Adipocyte (in vitro differentiated cells): Measurements from ENCODE around the gene SCUBE3.

ENCODE experiments used
- DNase-seq: peaks from one replicate; pipeline ENCODE4 v3.0.0-alpha.2; 2015; ENCODE audit warnings: low read depth
- H3K27me3 ChIP-seq: replicated peaks from 2 replicates; pipeline ENCODE4 v1.7.0; 2013; ENCODE audit warnings: mild to moderate bottlenecking, low read length, moderate library complexity; ENCODE audit not compliant: control insufficient read depth, insufficient read depth
- H3K36me3 ChIP-seq: 2 replicates; pipeline ENCODE4 v1.7.0; 2013; ENCODE audit warnings: low read length, mild to moderate bottlenecking, moderate library complexity; ENCODE audit not compliant: control insufficient read depth, insufficient read depth, severe bottlenecking
- H3K4me1 ChIP-seq: 2 replicates; pipeline ENCODE4 v1.7.0; 2013; ENCODE audit warnings: mild to moderate bottlenecking, low read length, moderate library complexity; ENCODE audit not compliant: control insufficient read depth, insufficient read depth
- H3K4me3 ChIP-seq: 2 replicates; pipeline ENCODE4 v1.7.0; 2013; ENCODE audit warnings: mild to moderate bottlenecking, low read length, moderate library complexity
- H3K9ac ChIP-seq: 2 replicates; pipeline ENCODE4 v1.7.0; 2013; ENCODE audit warnings: mild to moderate bottlenecking, low read length, moderate library complexity
- H3K9me3 ChIP-seq: 2 replicates; pipeline ENCODE4 v1.7.0; 2013; ENCODE audit warnings: mild to moderate bottlenecking, low read length, moderate library complexity; ENCODE audit not compliant: control insufficient read depth

The SCUBE3 gene

GRCh38 chr6:35173427-35174087 lies 40.2 kb upstream of the SCUBE3 start:
- DNase-seq: no peak
- Histone ChIP-seq H3K4me3 (no peak overlapping the region), H3K36me3 (no peaks in the 10 kb centered on the region), H3K27me3 (no peaks in the 10 kb centered on the region), H3K9ac (no peak overlapping the region), H3K9me3 (no peaks in the 10 kb centered on the region), H3K4me1 (peaks cover 49% of the 10 kb centered on the region)

DNA sequence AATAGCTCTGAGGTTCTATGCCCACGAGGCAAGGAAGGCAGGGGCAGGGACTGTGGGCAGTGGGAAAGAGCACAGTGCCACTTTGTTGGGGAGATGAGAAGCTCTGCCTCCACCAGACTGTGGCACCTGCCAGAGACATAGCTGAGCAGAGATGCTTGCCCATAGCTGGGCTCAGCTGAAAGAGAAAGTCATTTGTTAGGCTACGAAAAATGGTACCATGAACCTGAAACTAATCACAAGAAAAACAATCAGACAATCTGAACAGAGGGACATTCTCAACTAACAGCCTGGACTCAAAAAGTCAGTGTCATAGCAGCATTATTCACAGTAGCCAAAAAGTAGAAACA lies 39.7 kb upstream of the SCUBE3 start:
- no peak for DNase-seq
- H3K36me3 ChIP-seq: no peaks in the 10 kb centered on the region
- peaks cover 54% of the 10 kb centered on the region for H3K4me1 ChIP-seq
- H3K9ac ChIP-seq: no peak overlapping the region
- no peak overlapping the region for H3K4me3 ChIP-seq
- no peaks in the 10 kb centered on the region for H3K9me3 ChIP-seq
- no peaks in the 10 kb centered on the region for H3K27me3 ChIP-seq

DNA sequence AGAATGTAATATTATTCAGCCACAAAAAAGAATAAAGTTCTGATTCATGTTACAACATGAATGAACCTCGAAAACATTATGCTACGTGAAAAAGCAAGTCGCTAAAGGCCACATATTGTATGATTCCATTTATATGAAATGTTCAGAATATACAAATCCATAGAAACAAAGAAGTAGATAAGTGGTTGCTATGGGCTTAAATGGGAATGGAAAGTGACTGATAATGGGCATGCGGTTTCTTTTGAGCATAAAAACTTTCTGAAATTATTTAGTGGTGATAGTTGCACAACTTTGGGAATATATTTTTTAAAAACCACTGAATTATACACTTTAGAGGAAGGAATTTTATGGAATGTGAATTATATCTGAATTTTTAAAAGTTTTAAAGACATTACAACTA lies 39.3 kb upstream of the SCUBE3 start:
- H3K27me3 ChIP-seq: no peaks in the 10 kb centered on the region
- no peak overlapping the region for H3K4me3 ChIP-seq
- H3K4me1 ChIP-seq: peaks cover 58% of the 10 kb centered on the region
- DNase-seq: no peak
- H3K9ac ChIP-seq: no peak overlapping the region
- H3K9me3 ChIP-seq: no peaks in the 10 kb centered on the region
- no peaks in the 10 kb centered on the region for H3K36me3 ChIP-seq

DNA sequence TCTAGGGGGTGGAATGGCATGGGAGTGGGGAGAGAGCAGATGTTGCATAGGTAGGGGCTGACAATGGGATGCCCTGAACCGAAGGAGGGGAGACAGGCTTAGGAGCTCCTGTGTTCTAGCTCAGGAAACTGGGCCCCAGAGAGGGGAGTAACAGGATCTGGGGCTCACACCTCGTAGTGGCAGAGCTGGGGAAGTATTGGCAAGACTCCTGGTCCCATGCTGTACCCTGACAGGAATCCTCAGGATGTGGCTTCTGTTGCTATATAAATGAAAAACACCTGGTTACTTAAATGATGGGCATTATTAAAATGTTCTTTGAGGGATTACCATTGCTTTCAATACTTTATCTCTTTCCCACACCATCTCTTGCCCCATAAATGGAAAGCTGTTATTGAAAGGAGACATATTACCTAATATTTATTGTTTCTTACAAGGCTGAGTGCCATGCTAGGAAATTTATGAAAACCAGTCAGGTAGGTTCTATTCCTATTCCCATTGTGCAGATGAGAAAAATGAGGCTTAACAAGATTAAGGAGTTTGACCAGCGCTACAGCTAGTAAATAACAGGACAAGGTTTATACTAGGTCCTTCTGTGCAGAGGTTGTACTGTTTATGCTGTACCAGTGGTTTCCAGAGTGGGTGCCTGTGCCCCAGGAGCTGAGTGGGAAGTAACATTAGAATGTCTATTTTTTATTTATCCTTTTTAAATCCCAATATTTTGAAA lies 37.3 kb upstream of the SCUBE3 start:
- no peaks in the 10 kb centered on the region for H3K36me3 ChIP-seq
- H3K4me1 ChIP-seq: peaks cover 59% of the 10 kb centered on the region
- no peaks in the 10 kb centered on the region for H3K9me3 ChIP-seq
- H3K27me3 ChIP-seq: no peaks in the 10 kb centered on the region
- H3K4me3 ChIP-seq: no peak overlapping the region
- DNase-seq: no peak
- no peak overlapping the region for H3K9ac ChIP-seq

GRCh38 chr6:35177157-35177556 lies 36.6 kb upstream of the SCUBE3 start:
- DNase-seq: no peak
- Histone ChIP-seq H3K27me3 (no peaks in the 10 kb centered on the region), H3K36me3 (no peaks in the 10 kb centered on the region), H3K9ac (no peak overlapping the region), H3K4me1 (peaks cover 64% of the 10 kb centered on the region), H3K4me3 (no peak overlapping the region), H3K9me3 (no peaks in the 10 kb centered on the region)

DNA sequence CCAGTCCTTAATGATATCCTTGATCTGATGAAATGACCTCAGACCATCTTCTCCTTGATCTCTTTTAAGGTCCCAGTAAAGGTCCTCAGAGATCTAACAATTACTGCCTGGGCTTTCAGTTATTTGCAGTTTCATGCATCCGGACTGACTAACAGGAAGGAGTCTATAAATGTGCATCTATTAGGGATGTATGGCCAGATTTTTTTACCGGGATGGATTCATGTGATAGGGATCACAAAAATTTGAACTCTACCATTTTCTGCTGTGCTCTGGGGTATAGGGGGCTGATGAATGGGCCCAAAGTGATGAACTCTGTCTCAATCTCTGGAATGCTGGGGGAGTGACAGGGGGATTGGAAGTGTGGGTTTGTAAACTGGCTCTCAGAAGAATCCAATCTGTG lies 36.2 kb upstream of the SCUBE3 start:
- no peaks in the 10 kb centered on the region for H3K27me3 ChIP-seq
- H3K9me3 ChIP-seq: no peaks in the 10 kb centered on the region
- no peak overlapping the region for H3K9ac ChIP-seq
- H3K4me3 ChIP-seq: no peak overlapping the region
- H3K4me1 ChIP-seq: peaks cover 60% of the 10 kb centered on the region
- DNase-seq: no peak
- no peaks in the 10 kb centered on the region for H3K36me3 ChIP-seq

DNA sequence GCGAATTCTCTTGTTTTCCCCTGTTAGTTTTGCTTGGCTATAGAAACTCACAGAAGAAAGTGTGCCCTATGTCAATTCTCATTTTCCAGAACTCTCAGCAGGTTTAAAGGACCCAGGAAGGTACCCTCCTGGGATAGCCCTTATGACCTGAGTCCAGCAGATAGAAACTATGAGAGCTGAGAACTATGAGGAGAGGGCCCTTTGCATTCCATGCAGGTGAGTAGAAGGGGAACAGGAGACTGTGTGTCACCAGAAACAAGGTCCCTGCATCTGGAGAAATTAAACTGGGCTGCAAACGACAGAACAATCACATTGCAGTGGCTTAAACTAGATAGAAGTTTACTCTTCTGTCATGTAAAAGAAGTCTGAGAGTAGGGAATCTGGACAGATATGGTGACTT lies 35.7 kb upstream of the SCUBE3 start:
- Histone ChIP-seq H3K27me3 (no peaks in the 10 kb centered on the region), H3K36me3 (no peaks in the 10 kb centered on the region), H3K4me1 (peaks cover 58% of the 10 kb centered on the region), H3K4me3 (no peak overlapping the region), H3K9me3 (no peaks in the 10 kb centered on the region), H3K9ac (no peak overlapping the region)
- no peak for DNase-seq

DNA sequence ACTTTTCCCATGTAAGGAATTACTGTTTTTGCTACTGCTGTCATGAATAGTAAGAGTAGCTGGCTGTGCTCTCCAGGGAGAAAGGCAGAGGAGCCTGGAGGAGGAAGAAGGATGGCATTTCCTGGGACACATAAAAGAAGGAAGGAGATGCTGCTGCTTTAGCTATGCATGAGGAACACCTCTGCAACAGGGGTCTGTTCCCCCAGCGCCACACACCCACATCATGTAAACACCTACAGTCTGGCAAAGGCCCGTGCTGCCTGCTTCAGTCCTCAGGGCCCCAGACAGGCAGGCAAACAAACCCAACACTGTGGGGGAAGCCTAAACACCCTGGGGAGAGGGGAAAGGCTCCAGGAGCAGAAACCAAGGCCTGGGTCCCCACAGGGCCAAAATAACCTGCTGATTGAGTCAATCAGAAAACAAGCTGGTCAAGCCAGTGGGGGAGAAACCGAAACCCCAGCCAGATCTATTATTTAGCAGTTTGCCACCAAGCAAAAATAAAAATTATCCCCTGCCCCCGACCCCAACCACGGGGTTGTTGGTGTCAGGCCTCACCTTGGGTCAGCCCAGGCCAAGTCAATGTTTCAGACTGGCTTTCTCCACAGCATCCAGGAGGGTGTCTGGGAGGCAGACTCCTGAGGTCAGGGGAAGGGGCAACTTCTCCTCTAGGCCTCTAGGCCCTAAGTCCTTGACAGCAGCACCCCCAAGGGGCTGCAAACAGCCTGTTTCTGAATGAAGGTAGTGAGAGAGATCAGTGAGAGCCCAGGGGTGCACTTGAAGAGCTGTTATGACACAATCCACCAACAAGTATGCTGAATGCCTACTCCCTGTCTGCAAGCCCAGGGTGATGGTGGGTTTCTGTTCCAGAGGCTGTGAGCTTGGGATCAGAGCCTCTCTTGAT lies 34.6 kb upstream of the SCUBE3 start:
- no peaks in the 10 kb centered on the region for H3K36me3 ChIP-seq
- H3K27me3 ChIP-seq: no peaks in the 10 kb centered on the region
- DNase-seq: no peak
- peaks cover 61% of the 10 kb centered on the region for H3K4me1 ChIP-seq
- H3K9ac ChIP-seq: peak overlapping the region; percentile 61
- no peak overlapping the region for H3K4me3 ChIP-seq
- no peaks in the 10 kb centered on the region for H3K9me3 ChIP-seq

DNA sequence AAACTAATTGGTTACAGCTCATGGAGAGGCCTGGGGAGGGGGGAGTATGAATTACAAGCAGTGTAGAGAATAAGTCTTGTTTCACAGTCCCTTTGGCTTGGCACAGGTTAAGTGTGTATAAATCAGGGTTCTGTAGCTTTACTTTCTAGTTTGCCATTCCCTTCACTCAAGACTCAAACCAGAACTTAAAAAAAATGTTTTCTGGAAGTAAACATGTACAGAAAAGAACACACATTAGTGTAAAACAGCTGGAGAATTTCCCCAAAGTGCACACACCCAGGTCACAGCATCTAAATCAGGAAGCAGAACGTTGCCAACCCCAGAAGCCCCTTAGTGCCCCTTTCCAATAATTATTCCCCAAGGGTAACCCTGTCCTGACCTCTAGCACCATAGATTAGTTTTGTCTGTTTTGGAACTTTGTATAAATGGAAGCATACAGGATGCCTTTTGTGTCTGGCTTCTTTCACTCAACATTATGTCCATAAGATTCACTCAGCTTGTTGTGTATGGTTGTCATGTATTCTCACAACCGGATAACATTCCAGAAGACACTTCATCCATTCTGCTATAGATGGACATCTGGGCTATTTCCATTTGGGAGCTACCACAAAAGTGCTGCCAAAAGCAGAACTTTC lies 33.7 kb upstream of the SCUBE3 start:
- Histone ChIP-seq H3K9me3 (no peaks in the 10 kb centered on the region), H3K36me3 (no peaks in the 10 kb centered on the region), H3K27me3 (no peaks in the 10 kb centered on the region), H3K4me1 (peaks cover 70% of the 10 kb centered on the region), H3K4me3 (no peak overlapping the region), H3K9ac (peak overlapping the region; percentile 61)
- DNase-seq: no peak

- Histone ChIP-seq H3K27me3 (no peaks in the 10 kb centered on the region), H3K36me3 (no peaks in the 10 kb centered on the region), H3K9ac (peak overlapping the region; percentile 79), H3K4me1 (peaks cover 82% of the 10 kb centered on the region), H3K4me3 (peak overlapping the region; percentile 60), H3K9me3 (no peaks in the 10 kb centered on the region)
- DNase-seq: peak; percentile 83
These were observed 32.3 kb upstream of the SCUBE3 start for GRCh38 chr6:35181308-35181932.
